Vagina (tissue), 2 donors: ENCODE measurements around the gene ASPHD2. TPM values are rescaled to one million over a fixed set of nuclear protein-coding genes. Genes with fewer than 3 reads are reported as not detected.
"Not testable (repeated sequence)": the region's sequence is repeated elsewhere in the genome, so short reads cannot be mapped to it uniquely, and the experiment has no call there.

Experiments used
- DNase-seq, 2 donors: peaks; one replicate each; pipeline ENCODE4 v3.0.0-alpha.2; 2017; ENCODE audit errors: extremely low spot score in 2 of 2
- H3K27ac ChIP-seq: fragments of 200-600 bp; sonication (generic); one replicate; pipeline ENCODE4 v1.5.1; 2019
- H3K27me3 ChIP-seq: fragments of 200-600 bp; sonication (generic); one replicate; pipeline ENCODE4 v1.5.1; 2019
- H3K36me3 ChIP-seq, 2 donors: fragments of 200-600 bp; sonication (generic); one replicate each; pipeline ENCODE4 v1.5.1; 2017 to 2019
- H3K4me1 ChIP-seq: fragments of 200-600 bp; sonication (generic); one replicate; pipeline ENCODE4 v1.5.1; 2019
- H3K4me3 ChIP-seq, 2 donors: fragments of 200-600 bp; sonication (generic); 1 replicate in 1 of 2; 2 replicates in 1 of 2; pipeline ENCODE4 v1.5.1; 2016 to 2019
- H3K9me3 ChIP-seq: fragments of 200-600 bp; sonication (generic); one replicate; pipeline ENCODE4 v1.5.1; 2019
- CTCF ChIP-seq, 3 experiments: fragments of 450-650 bp in 2 of 3; fragments of 200-600 bp in 1 of 3; sonication (generic) in 1 of 3; IDR thresholded peaks; one replicate each; pipeline ENCODE4 v1.5.1; 2017 to 2019; ENCODE audit warnings: antibody characterized with exemption in 3 of 3, mild to moderate bottlenecking in 2 of 3, moderate library complexity in 2 of 3
- POLR2A ChIP-seq, 2 donors: fragments of 450-650 bp; IDR thresholded peaks; one replicate each; pipeline ENCODE4 v1.6.1; 2017; ENCODE audit warnings: antibody characterized with exemption in 2 of 2, mild to moderate bottlenecking in 2 of 2, moderate library complexity in 2 of 2
- POLR2AphosphoS5 ChIP-seq, 2 donors: sonication (generic); formaldehyde crosslinking; IDR thresholded peaks; one replicate each; pipeline ENCODE4 v1.9.0; 2017; ENCODE audit warnings: antibody characterized with exemption in 2 of 2, mild to moderate bottlenecking in 2 of 2, low read depth in 1 of 2; ENCODE audit not compliant: insufficient read depth in 1 of 2
- intact Hi-C: fragments of 100-400 bp; cut with DNase I; formaldehyde crosslinking; loops from one replicate; pipeline ENCODE4 v1.15.1; 2023
- total RNA-seq: library from RNA; depleted of rRNA; stranded (reverse); fragments of >200 nt; gene quantifications from one replicate; pipeline ENCODE4 v1.2.3, GENCODE V29; 2016

ASPHD2 gene
- total RNA-seq, 1 donor from 2014 or later = 2.2 TPM

DNA sequence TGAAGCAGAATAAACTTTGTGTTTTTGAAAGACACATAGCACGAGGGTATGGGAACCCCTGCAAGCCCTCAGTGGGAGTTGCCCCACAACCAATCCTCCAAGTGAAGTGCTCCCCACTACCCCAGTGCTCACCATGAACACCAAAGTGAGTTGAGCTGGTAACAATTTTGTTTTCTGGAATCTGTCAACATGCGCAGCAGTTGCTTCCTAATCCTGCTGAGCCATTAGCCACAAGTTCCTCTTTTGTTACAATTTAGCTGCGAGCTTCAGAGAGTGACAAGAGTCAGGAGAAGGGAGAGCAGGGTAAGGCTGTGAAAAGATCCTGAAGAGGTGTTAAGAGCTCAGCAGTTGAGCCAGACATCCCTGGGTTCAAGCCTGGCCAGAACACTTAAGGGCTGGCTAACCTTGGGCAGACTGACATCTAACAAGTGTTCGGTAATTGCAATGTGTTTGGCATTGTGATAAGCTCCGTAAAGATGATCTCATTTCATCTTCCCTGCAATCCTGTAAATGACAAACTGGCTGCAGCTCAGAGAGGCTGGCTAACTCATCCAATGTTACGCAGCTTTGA, 24.1 kb upstream of the ASPHD2 start:
- H3K27ac ChIP-seq = no peak overlapping the region
- H3K9me3 ChIP-seq = no peaks in the 10 kb centered on the region
- no peaks in the 10 kb centered on the region for H3K4me1 ChIP-seq
- no peak overlapping the region for H3K4me3 ChIP-seq
- intact Hi-C loops = no loop called here
- no peaks in the 10 kb centered on the region for H3K27me3 ChIP-seq
- no peak for TF ChIP-seq POLR2AphosphoS5 (IDR thresholded peaks at IDR 0.05; ENCODE audit: insufficient read depth in 1 of 2, low read depth in 1 of 2)
- no peak for TF ChIP-seq POLR2A (IDR thresholded peaks at IDR 0.05)
- TF ChIP-seq CTCF (IDR thresholded peaks at IDR 0.05) = no peak
- H3K36me3 ChIP-seq = no peaks in the 10 kb centered on the region
- DNase-seq = no peak

GRCh38 chr22:26406118-26406517, 22.9 kb upstream of the ASPHD2 start:
- intact Hi-C loops = no loop called here
- H3K9me3 ChIP-seq = no peaks in the 10 kb centered on the region
- DNase-seq = no peak
- H3K27me3 ChIP-seq = no peaks in the 10 kb centered on the region
- TF ChIP-seq POLR2A (IDR thresholded peaks at IDR 0.05) (no peak), POLR2AphosphoS5 (IDR thresholded peaks at IDR 0.05; ENCODE audit: insufficient read depth in 1 of 2, low read depth in 1 of 2) (no peak), CTCF (IDR thresholded peaks at IDR 0.05) (no peak)
- H3K4me3 ChIP-seq = no peak overlapping the region
- H3K27ac ChIP-seq = no peak overlapping the region
- H3K4me1 ChIP-seq = no peaks in the 10 kb centered on the region
- H3K36me3 ChIP-seq = no peaks in the 10 kb centered on the region

GRCh38 chr22:26408562-26409220, 20.4 kb upstream of the ASPHD2 start:
- H3K27ac ChIP-seq, H3K27me3 ChIP-seq, DNase-seq, H3K4me3 ChIP-seq, H3K9me3 ChIP-seq, H3K4me1 ChIP-seq, H3K36me3 ChIP-seq, intact Hi-C loops: not testable (repeated sequence)

GRCh38 chr22:26409719-26410335, 19.2 kb upstream of the ASPHD2 start:
- intact Hi-C loops = no loop called here
- no peaks in the 10 kb centered on the region for H3K27me3 ChIP-seq
- no peaks in the 10 kb centered on the region for H3K9me3 ChIP-seq
- no peak overlapping the region for H3K27ac ChIP-seq
- TF ChIP-seq CTCF (IDR thresholded peaks at IDR 0.05) (no peak), POLR2AphosphoS5 (IDR thresholded peaks at IDR 0.05; ENCODE audit: insufficient read depth in 1 of 2, low read depth in 1 of 2) (no peak)
- no peak overlapping the region for H3K4me3 ChIP-seq
- no peaks in the 10 kb centered on the region for H3K36me3 ChIP-seq
- no peak for DNase-seq
- no peaks in the 10 kb centered on the region for H3K4me1 ChIP-seq

GRCh38 chr22:26410386-26410785, 18.7 kb upstream of the ASPHD2 start:
- TF ChIP-seq CTCF (IDR thresholded peaks at IDR 0.05) (no peak), POLR2A (IDR thresholded peaks at IDR 0.05) (no peak), POLR2AphosphoS5 (IDR thresholded peaks at IDR 0.05; ENCODE audit: insufficient read depth in 1 of 2, low read depth in 1 of 2) (no peak)
- Histone ChIP-seq H3K9me3 (no peaks in the 10 kb centered on the region), H3K4me3 (no peak overlapping the region), H3K27ac (no peak overlapping the region), H3K4me1 (no peaks in the 10 kb centered on the region), H3K27me3 (peaks cover under 1% of the 10 kb centered on the region), H3K36me3 (no peaks in the 10 kb centered on the region)
- intact Hi-C loops = no loop called here
- no peak for DNase-seq
